Cardiac fibroblast (primary cell): ENCODE results near the gene SCN9A.

Source experiments
- DNase-seq, 2 donors: peaks; one replicate each; pipeline versions ENCODE4 v3.0.0 to v3.0.0-alpha.2; 2010; ENCODE audit warnings: low read depth in 2 of 2
- H3K4me3 ChIP-seq, 2 donors: replicated peaks in 1 of 2; 1 replicate in 1 of 2; 2 replicates in 1 of 2; pipeline ENCODE4 v1.5.1; 2011; ENCODE audit warnings: low read depth in 2 of 2, low read length in 2 of 2, mild to moderate bottlenecking in 2 of 2, moderate library complexity in 1 of 2
- TF ChIP-seq, protein P1 (sequence below): IDR thresholded peaks from one replicate; pipeline ENCODE4 v1.5.1; 2011; ENCODE audit warnings: low read depth, mild to moderate bottlenecking, low read length, inconsistent platforms

The SCN9A gene

GRCh38 chr2:166297951-166298350 lies 77.8 kb downstream of the SCN9A start:
- no peak for DNase-seq
- H3K4me3 ChIP-seq: no peak overlapping the region
- TF ChIP-seq, protein P1, sequence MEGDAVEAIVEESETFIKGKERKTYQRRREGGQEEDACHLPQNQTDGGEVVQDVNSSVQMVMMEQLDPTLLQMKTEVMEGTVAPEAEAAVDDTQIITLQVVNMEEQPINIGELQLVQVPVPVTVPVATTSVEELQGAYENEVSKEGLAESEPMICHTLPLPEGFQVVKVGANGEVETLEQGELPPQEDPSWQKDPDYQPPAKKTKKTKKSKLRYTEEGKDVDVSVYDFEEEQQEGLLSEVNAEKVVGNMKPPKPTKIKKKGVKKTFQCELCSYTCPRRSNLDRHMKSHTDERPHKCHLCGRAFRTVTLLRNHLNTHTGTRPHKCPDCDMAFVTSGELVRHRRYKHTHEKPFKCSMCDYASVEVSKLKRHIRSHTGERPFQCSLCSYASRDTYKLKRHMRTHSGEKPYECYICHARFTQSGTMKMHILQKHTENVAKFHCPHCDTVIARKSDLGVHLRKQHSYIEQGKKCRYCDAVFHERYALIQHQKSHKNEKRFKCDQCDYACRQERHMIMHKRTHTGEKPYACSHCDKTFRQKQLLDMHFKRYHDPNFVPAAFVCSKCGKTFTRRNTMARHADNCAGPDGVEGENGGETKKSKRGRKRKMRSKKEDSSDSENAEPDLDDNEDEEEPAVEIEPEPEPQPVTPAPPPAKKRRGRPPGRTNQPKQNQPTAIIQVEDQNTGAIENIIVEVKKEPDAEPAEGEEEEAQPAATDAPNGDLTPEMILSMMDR: no peak

DNA sequence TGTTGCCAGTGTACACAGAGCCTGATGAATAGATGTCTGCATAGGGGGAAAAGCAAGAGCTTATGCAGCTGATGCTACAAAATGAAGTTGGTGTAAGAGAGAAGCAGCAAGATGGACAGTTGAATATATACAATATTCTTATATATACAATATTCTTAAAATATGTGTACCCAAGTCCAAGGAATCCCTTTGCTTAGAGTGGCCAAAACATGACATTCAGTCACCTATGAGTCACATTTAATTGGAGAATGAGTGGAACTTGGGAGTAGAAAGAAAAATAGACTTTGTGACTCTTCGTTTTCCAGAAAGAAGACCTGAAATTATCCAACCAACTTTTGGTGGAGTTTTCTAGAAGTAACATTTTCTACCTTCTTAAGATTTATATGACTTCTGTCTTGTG lies 81.8 kb downstream of the SCN9A start:
- TF ChIP-seq, protein P1: no peak
- no peak overlapping the region for H3K4me3 ChIP-seq
- peak in 1 of 2 donors; percentile 19 for DNase-seq

DNA sequence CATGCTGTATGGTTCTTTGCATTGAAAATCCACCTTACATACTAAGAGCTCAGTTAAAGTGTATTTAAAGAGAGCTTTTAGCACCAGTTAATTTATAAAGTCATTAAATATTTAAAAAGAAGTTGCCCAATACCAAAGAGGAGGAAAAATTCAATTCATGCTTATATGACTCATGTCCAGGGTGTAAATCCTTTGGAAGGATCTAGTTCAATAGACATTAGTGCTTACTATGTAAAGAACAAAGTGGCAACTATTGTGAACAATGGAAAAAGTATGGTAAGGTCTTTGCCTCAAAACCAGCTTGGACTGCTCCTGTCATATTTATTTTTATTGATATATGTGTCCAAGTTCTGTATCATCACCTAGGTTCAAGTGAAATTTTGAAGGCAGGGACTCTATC lies 90.5 kb downstream of the SCN9A start:
- TF ChIP-seq, protein P1: no peak

GRCh38 chr2:166284359-166284758 lies 91.4 kb downstream of the SCN9A start:
- DNase-seq: no peak
- H3K4me3 ChIP-seq: no peak overlapping the region
- TF ChIP-seq, protein P1: no peak

More for the DNA sequence above, 90.5 kb downstream of the SCN9A start:
- no peak overlapping the region for H3K4me3 ChIP-seq
- DNase-seq: no peak

GRCh38 chr2:166282154-166282553 lies 93.6 kb downstream of the SCN9A start:
- no peak overlapping the region for H3K4me3 ChIP-seq
- TF ChIP-seq, protein P1: no peak
- no peak for DNase-seq

DNA sequence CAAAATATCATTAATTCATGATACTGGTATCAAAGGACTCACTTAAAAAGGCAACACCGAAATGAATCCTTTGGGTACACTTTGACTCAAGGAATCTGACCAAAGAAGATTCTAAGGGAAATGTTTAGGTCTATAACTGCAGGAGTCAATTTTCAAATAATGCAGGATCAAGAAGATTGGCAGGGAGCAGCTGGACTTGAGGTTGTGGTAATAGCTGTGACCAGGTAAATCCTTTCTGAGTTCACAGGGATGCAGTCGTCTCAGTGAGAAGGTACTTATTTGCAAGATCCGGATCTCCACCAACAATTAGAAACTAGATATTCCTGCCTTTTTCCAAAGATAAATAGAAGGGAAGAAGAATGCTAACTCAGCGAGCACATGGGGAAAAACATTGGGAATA lies 96.9 kb downstream of the SCN9A start:
- TF ChIP-seq, protein P1: no peak

GRCh38 chr2:166270376-166270775 lies 105.4 kb downstream of the SCN9A start:
- TF ChIP-seq, protein P1: no peak
- H3K4me3 ChIP-seq: no peak overlapping the region
- no peak for DNase-seq

More for the DNA sequence above, 96.9 kb downstream of the SCN9A start:
- DNase-seq: no peak
- no peak overlapping the region for H3K4me3 ChIP-seq
